Measurements from ENCODE around the gene ZNF862. TPM values are rescaled to one million over a fixed set of nuclear protein-coding genes. Genes with fewer than 3 reads are reported as not detected.

ZNF862 gene
- total and polyA plus RNA-seq, 2 of the 13 experiments (the other 11 are each of a cell fraction or from before 2014, with no cell fraction given): 0.89 to 2.0 TPM

GRCh38 chr7:149864023-149864422, 25.8 kb downstream of the ZNF862 start:
- DNase-seq (ENCODE audit: low spot score) (no peak), ATAC-seq (no peak), FAIRE-seq (no peak)
- no peak overlapping the region for H3K4me3 ChIP-seq (replicated peaks in 1 of 3; ENCODE audit: insufficient read depth in 1 of 3, low read depth in 2 of 3, low read length in 3 of 3)
- no TSS peak for BruUV-seq (replicated peaks)
- H4K20me1 ChIP-seq (ENCODE audit: insufficient read depth, low read length): no peaks in the 10 kb centered on the region
- no peaks in the 10 kb centered on the region for H3K4me1 ChIP-seq (ENCODE audit: insufficient read depth, low read length)
- H3K9me3 ChIP-seq (ENCODE audit: low read length): no peaks in the 10 kb centered on the region
- H3K4me2 ChIP-seq (ENCODE audit: low read depth, low read length): no peak overlapping the region
- H3K27me3 ChIP-seq (ENCODE audit: control insufficient read depth in 1 of 2, insufficient read depth in 2 of 2, low read length in 2 of 2): peaks cover 0 to 10% of the 10 kb centered on the region in 2 experiments; a peak in 1 of 5 replicates
- in situ Hi-C loops (cut with HindIII; ENCODE audit: extremely low pct_ligation_motif_present, low pct_unique_long_range_greater_than_20kb) (loop anchor here (25.0 kb wide), 1 partner anchor 173 kb away; no protein-coding TSS in a partner anchor), intact Hi-C loops (cut with micrococcal nuclease; ENCODE audit: unreplicated experiment) (no loop called here)
- H2AFZ ChIP-seq (ENCODE audit: low read length): no peak overlapping the region
- H3K27ac ChIP-seq (ENCODE audit: extremely low read length, insufficient read depth, low read length): no peak overlapping the region
- no peaks in the 10 kb centered on the region for H3K36me3 ChIP-seq (replicated peaks in 1 of 2; ENCODE audit: control insufficient read depth in 1 of 2, insufficient read depth in 2 of 2, low read length in 2 of 2)
- no peak overlapping the region for H3K9ac ChIP-seq (ENCODE audit: insufficient read depth, low read depth, low read length)
- H3K79me2 ChIP-seq (ENCODE audit: insufficient read depth, low read length): no peaks in the 10 kb centered on the region
- ChIA-PET CTCF (ENCODE audit: low intra/inter-chr PET ratio, low total read pairs) (no interaction called here), POLR2A (no interaction called here)
- 8% methylated on average over 2 of the region's 8 CpGs for WGBS (ENCODE audit: low lambda C conversion rate)
- TF ChIP-seq MTF1 (CRISPR knock-in tag; IDR thresholded peaks at IDR 0.05) (no peak), JDP2 (CRISPR knock-in tag; IDR thresholded peaks at IDR 0.05; ENCODE audit: borderline replicate concordance) (no peak), ZNF558 (CRISPR knock-in tag; IDR thresholded peaks at IDR 0.05; ENCODE audit: borderline replicate concordance) (no peak), THAP11 (CRISPR knock-in tag; IDR thresholded peaks at IDR 0.05) (no peak), TAF15 (IDR thresholded peaks at IDR 0.05; ENCODE audit: low read depth, low read length, poor library complexity, severe bottlenecking) (no peak), SMARCE1 (IDR thresholded peaks at IDR 0.05; ENCODE audit: borderline replicate concordance) (no peak), RFX3 (CRISPR knock-in tag; IDR thresholded peaks at IDR 0.05) (no peak), HBP1 (CRISPR knock-in tag; IDR thresholded peaks at IDR 0.05; ENCODE audit: low read depth) (no peak), PAWR (CRISPR knock-in tag; IDR thresholded peaks at IDR 0.05; ENCODE audit: borderline replicate concordance) (no peak), ZNF737 (CRISPR knock-in tag; IDR thresholded peaks at IDR 0.05; ENCODE audit: borderline replicate concordance) (no peak), ZNF672 (CRISPR knock-in tag; IDR thresholded peaks at IDR 0.05) (no peak), JUNB (CRISPR knock-in tag; IDR thresholded peaks at IDR 0.05; ENCODE audit: borderline replicate concordance) (no peak), ZNF18 (CRISPR knock-in tag; IDR thresholded peaks at IDR 0.05; ENCODE audit: insufficient replicate concordance) (no peak), DMTF1 (CRISPR knock-in tag; IDR thresholded peaks at IDR 0.05) (no peak)
- TF ChIP-seq, protein P1, sequence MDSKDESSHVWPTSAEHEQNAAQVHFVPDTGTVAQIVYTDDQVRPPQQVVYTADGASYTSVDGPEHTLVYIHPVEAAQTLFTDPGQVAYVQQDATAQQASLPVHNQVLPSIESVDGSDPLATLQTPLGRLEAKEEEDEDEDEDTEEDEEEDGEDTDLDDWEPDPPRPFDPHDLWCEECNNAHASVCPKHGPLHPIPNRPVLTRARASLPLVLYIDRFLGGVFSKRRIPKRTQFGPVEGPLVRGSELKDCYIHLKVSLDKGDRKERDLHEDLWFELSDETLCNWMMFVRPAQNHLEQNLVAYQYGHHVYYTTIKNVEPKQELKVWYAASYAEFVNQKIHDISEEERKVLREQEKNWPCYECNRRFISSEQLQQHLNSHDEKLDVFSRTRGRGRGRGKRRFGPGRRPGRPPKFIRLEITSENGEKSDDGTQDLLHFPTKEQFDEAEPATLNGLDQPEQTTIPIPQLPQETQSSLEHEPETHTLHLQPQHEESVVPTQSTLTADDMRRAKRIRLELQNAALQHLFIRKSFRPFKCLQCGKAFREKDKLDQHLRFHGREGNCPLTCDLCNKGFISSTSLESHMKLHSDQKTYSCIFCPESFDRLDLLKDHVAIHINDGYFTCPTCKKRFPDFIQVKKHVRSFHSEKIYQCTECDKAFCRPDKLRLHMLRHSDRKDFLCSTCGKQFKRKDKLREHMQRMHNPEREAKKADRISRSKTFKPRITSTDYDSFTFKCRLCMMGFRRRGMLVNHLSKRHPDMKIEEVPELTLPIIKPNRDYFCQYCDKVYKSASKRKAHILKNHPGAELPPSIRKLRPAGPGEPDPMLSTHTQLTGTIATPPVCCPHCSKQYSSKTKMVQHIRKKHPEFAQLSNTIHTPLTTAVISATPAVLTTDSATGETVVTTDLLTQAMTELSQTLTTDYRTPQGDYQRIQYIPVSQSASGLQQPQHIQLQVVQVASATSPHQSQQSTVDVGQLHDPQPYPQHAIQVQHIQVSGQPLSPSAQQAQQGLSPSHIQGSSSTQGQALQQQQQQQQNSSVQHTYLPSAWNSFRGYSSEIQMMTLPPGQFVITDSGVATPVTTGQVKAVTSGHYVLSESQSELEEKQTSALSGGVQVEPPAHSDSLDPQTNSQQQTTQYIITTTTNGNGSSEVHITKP (CRISPR knock-in tag; IDR thresholded peaks at IDR 0.05; ENCODE audit: low read depth): no peak
- TF ChIP-seq, protein P2, sequence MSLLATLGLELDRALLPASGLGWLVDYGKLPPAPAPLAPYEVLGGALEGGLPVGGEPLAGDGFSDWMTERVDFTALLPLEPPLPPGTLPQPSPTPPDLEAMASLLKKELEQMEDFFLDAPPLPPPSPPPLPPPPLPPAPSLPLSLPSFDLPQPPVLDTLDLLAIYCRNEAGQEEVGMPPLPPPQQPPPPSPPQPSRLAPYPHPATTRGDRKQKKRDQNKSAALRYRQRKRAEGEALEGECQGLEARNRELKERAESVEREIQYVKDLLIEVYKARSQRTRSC (CRISPR knock-in tag; IDR thresholded peaks at IDR 0.05; ENCODE audit: low read depth): no peak
